Keratinocyte (primary cell): Measurements from ENCODE around the gene LAYN. TPM values are rescaled to one million over a fixed set of nuclear protein-coding genes. Genes with fewer than 3 reads are reported as not detected.
A peak's percentile ranks its signal among the peaks of the same experiment; 100 is the strongest.

ENCODE experiments used
- DNase-seq: peaks from one replicate; pipeline ENCODE4 v3.0.0-alpha.2; 2011; ENCODE audit warnings: low read depth, missing footprints, low spot score
- FAIRE-seq: peaks from 2 replicates; lab custom pipeline; 2011; peaks lifted over from hg19 to GRCh38; lab: Jason Lieb, UNC
- H2AFZ ChIP-seq: 2 replicates; pipeline ENCODE4 v1.6.0; 2012; ENCODE audit warnings: low read length, control low read depth, inconsistent platforms; ENCODE audit not compliant: control insufficient read depth
- H3K27ac ChIP-seq: 2 replicates; pipeline ENCODE4 v1.5.1; 2011; ENCODE audit warnings: low read length; ENCODE audit not compliant: control insufficient read depth, insufficient read depth
- H3K27me3 ChIP-seq: 3 replicates; pipeline ENCODE4 v1.6.0; 2011; ENCODE audit warnings: low read length; ENCODE audit not compliant: control insufficient read depth, insufficient read depth; ENCODE audit errors: extremely low read depth
- H3K36me3 ChIP-seq, 2 experiments: 2 replicates in 1 of 2; 3 replicates in 1 of 2; pipeline ENCODE4 v1.5.1; 2011; ENCODE audit warnings: low read length in 2 of 2, mild to moderate bottlenecking in 1 of 2; ENCODE audit not compliant: control insufficient read depth in 2 of 2, insufficient read depth in 2 of 2; ENCODE audit errors: extremely low read depth in 1 of 2
- H3K4me1 ChIP-seq: 3 replicates; pipeline ENCODE4 v1.5.1; 2011; ENCODE audit warnings: low read length; ENCODE audit not compliant: control insufficient read depth, insufficient read depth; ENCODE audit errors: extremely low read depth
- H3K4me2 ChIP-seq: 3 replicates; pipeline ENCODE4 v1.6.0; 2011; ENCODE audit warnings: low read depth, low read length; ENCODE audit not compliant: control insufficient read depth, insufficient read depth; ENCODE audit errors: extremely low read depth
- H3K4me3 ChIP-seq, 3 experiments: fragments of 200-600 bp in 1 of 3; sonication (generic) in 1 of 3; 2 replicates in 2 of 3; 3 replicates in 1 of 3; pipeline ENCODE4 v1.5.1; 2011 to 2016; ENCODE audit warnings: low read length in 3 of 3, mild to moderate bottlenecking in 3 of 3, control low read depth in 2 of 3, inconsistent platforms in 1 of 3, low read depth in 1 of 3, mixed read lengths in 1 of 3, mixed run types in 1 of 3, moderate library complexity in 1 of 3; ENCODE audit not compliant: control insufficient read depth in 2 of 3, insufficient read depth in 2 of 3; ENCODE audit errors: extremely low read depth in 1 of 3
- H3K79me2 ChIP-seq: 2 replicates; pipeline ENCODE4 v1.6.0; 2012; ENCODE audit warnings: low read length; ENCODE audit not compliant: control insufficient read depth, insufficient read depth
- H3K9ac ChIP-seq: 3 replicates; pipeline ENCODE4 v1.6.0; 2011; ENCODE audit warnings: low read length; ENCODE audit not compliant: control insufficient read depth, insufficient read depth; ENCODE audit errors: extremely low read depth
- H3K9me1 ChIP-seq: 3 replicates; pipeline ENCODE4 v1.6.0; 2011; ENCODE audit warnings: low read length; ENCODE audit not compliant: control insufficient read depth, insufficient read depth; ENCODE audit errors: extremely low read depth
- H3K9me3 ChIP-seq: 2 replicates; pipeline ENCODE4 v1.5.1; 2012; ENCODE audit warnings: low read depth, low read length; ENCODE audit not compliant: control insufficient read depth
- H4K20me1 ChIP-seq: 3 replicates; pipeline ENCODE4 v1.6.0; 2011; ENCODE audit warnings: low read length; ENCODE audit not compliant: control insufficient read depth, insufficient read depth; ENCODE audit errors: extremely low read depth
- EZH2 ChIP-seq: IDR thresholded peaks from one replicate; pipeline ENCODE4 v1.6.1; 2012; ENCODE audit warnings: inconsistent platforms, mild to moderate bottlenecking, low read length, moderate library complexity
- dilution Hi-C: fragments of 300-500 bp; cut with MboI; formaldehyde crosslinking; loops from one replicate; pipeline ENCODE4 v1.7.0; 2020; ENCODE audit warnings: low sequenced_read_pairs; ENCODE audit not compliant: extremely low pct_ligation_motif_present
- polyA plus RNA-seq, 5 experiments: library from polyadenylated mRNA; depleted of rRNA in 3 of 5; stranded (reverse) in 3 of 5; stranded (forward) in 1 of 5; unstranded in 1 of 5; fragments of >200 nt; gene quantifications; 1 replicate in 1 of 5; 2 replicates in 3 of 5; 3 replicates in 1 of 5; pipeline versions ENCODE4 v1.2.1 to v1.2.3, GENCODE V29; 2011 to 2012; ENCODE audit warnings: missing spikeins in 2 of 5, low read depth in 1 of 5, low replicate concordance in 1 of 5
- TF ChIP-seq, protein P1 (sequence below), 3 experiments: IDR thresholded peaks in 1 of 3; conservative IDR thresholded peaks in 1 of 3; optimal IDR thresholded peaks in 1 of 3; 2 replicates in 2 of 3; 3 replicates in 1 of 3; pipeline versions ENCODE3 to v1.5.1; 2011; ENCODE audit warnings: low read length in 3 of 3, mild to moderate bottlenecking in 3 of 3, moderate library complexity in 2 of 3, control low read depth in 1 of 3, inconsistent platforms in 1 of 3; ENCODE audit not compliant: insufficient read depth in 2 of 3; ENCODE audit errors: extremely low read depth in 1 of 3

LAYN gene
- polyA plus RNA-seq, 1 donor (not counting 4 experiments of a cell fraction or from before 2014, with no cell fraction given), result 1.1 TPM

DNA sequence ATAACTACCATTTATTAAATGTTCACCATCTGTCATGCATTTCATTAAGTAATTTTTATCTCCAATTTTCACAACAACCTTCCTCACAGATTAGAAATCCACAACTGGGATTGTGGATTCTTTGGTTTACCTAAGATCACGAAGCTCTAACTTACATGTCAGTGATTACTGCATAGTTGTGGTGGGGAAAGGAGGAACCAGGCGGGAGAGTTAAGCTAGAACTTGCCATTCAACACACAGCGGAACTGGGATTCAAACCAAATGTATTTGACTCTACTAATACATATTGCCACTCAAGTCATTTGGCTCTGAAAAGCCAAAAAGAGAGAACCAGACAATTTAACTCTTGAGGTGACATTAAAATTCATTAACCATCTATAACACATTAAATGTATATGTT is 10.4 kb upstream of the LAYN start:
- Histone ChIP-seq H3K9me1 (no peaks in the 10 kb centered on the region), H3K9me3 (no peaks in the 10 kb centered on the region), H3K4me2 (no peak overlapping the region), H4K20me1 (no peaks in the 10 kb centered on the region), H2AFZ (no peak overlapping the region), H3K79me2 (no peaks in the 10 kb centered on the region), H3K9ac (no peak overlapping the region), H3K27ac (peak overlapping the region; percentile 1), H3K4me3 (no peak overlapping the region), H3K4me1 (peaks cover 51% of the 10 kb centered on the region), H3K27me3 (no peaks in the 10 kb centered on the region), H3K36me3 (no peaks in the 10 kb centered on the region)
- peak; percentile 81 for FAIRE-seq
- TF ChIP-seq, protein P1, sequence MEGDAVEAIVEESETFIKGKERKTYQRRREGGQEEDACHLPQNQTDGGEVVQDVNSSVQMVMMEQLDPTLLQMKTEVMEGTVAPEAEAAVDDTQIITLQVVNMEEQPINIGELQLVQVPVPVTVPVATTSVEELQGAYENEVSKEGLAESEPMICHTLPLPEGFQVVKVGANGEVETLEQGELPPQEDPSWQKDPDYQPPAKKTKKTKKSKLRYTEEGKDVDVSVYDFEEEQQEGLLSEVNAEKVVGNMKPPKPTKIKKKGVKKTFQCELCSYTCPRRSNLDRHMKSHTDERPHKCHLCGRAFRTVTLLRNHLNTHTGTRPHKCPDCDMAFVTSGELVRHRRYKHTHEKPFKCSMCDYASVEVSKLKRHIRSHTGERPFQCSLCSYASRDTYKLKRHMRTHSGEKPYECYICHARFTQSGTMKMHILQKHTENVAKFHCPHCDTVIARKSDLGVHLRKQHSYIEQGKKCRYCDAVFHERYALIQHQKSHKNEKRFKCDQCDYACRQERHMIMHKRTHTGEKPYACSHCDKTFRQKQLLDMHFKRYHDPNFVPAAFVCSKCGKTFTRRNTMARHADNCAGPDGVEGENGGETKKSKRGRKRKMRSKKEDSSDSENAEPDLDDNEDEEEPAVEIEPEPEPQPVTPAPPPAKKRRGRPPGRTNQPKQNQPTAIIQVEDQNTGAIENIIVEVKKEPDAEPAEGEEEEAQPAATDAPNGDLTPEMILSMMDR (optimal IDR thresholded peaks at IDR 0.05 in 1 of 3, IDR thresholded peaks at IDR 0.05 in 1 of 3, conservative IDR thresholded peaks at IDR 0.05 in 1 of 3; ENCODE audit: extremely low read depth in 1 of 3, insufficient read depth in 2 of 3, low read length in 3 of 3), result no peak
- TF ChIP-seq EZH2, result no peak
- dilution Hi-C loops, result no loop called here
- no peak for DNase-seq

DNA sequence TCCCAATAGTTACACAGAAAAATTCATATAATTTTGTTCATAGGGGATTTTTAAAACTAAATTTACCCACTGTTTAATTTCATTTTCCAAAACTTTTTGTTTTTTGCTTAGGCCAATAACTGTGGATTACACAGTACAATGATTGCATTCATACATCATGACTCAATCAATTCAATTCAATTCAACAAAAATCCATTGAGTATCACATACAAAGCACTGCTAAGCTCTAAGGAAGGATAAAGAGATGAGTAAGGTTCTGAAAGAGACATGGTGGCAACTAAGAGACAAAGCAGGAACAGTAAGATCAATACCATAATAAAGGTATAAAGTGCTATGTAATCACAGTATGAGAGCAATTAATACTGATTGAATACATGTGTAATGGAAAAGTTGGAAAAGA is 9.4 kb upstream of the LAYN start:
- Histone ChIP-seq H3K36me3 (no peaks in the 10 kb centered on the region), H3K9me3 (no peaks in the 10 kb centered on the region), H4K20me1 (no peaks in the 10 kb centered on the region), H3K4me1 (peaks cover 41% of the 10 kb centered on the region), H3K27ac (peak overlapping the region; percentile 80), H3K79me2 (no peaks in the 10 kb centered on the region), H3K9me1 (no peaks in the 10 kb centered on the region), H2AFZ (no peak overlapping the region), H3K4me2 (peak overlapping the region; percentile 34), H3K9ac (no peak overlapping the region), H3K27me3 (no peaks in the 10 kb centered on the region), H3K4me3 (peak overlapping the region in 1 of 3 experiments; percentile 26)
- DNase-seq (no peak), FAIRE-seq (no peak)
- dilution Hi-C loops, result no loop called here
- no peak for TF ChIP-seq EZH2
